ENCODE results near the gene ZNF562. TPM values are rescaled to one million over a fixed set of nuclear protein-coding genes. Genes with fewer than 3 reads are reported as not detected.

The ZNF562 gene
- total and polyA plus RNA-seq, 2 of the 4 experiments (the other 2 are of a cell fraction): 5.2 to 43.7 TPM

GRCh38 chr19:9705836-9706235 lies 30.9 kb upstream of the ZNF562 start:
- ChIA-PET CTCF (no interaction called here), POLR2A (ENCODE audit: unreplicated experiment) (no interaction called here)
- no peak for ATAC-seq (ENCODE audit: low read depth)

More at GRCh38 chr19:9705836-9706235, 30.9 kb upstream of the ZNF562 start:
- BruUV-seq (replicated peaks): no TSS peak
- Histone ChIP-seq H2BK15ac (ENCODE audit: low read depth, low read length) (no peak overlapping the region), H3K18ac (ENCODE audit: low read depth, low read length) (no peak overlapping the region), H2AK9ac (replicated peaks; ENCODE audit: low read depth, low read length, poor library complexity) (no peak overlapping the region), H4K91ac (ENCODE audit: insufficient read depth, low read depth, low read length) (no peak overlapping the region), H3K4me1 (ENCODE audit: control insufficient read depth, insufficient read depth, low read length) (no peaks in the 10 kb centered on the region), H3K4me3 (ENCODE audit: insufficient read depth, low read depth, low read length) (no peak overlapping the region), H3K4me2 (ENCODE audit: low read depth, low read length) (no peak overlapping the region), H2BK120ac (ENCODE audit: low read depth, low read length) (no peak overlapping the region), H2BK5ac (ENCODE audit: low read depth, low read length, poor library complexity, severe bottlenecking) (no peak overlapping the region), H3K27me3 (ENCODE audit: control insufficient read depth, insufficient read depth, low read length) (no peaks in the 10 kb centered on the region), H2AFZ (replicated peaks; ENCODE audit: low read length, poor library complexity) (no peak overlapping the region), H3K23ac (ENCODE audit: low read depth, low read length) (no peak overlapping the region), H3K79me1 (ENCODE audit: low read depth in 1 of 2, low read length in 2 of 2) (no peaks in the 10 kb centered on the region), H4K5ac (ENCODE audit: low read depth, low read length) (no peak overlapping the region), H3K4ac (ENCODE audit: low read depth, low read length) (no peak overlapping the region), H4K20me1 (ENCODE audit: insufficient read depth, low read length) (no peaks in the 10 kb centered on the region), H3K56ac (ENCODE audit: extremely low read depth, insufficient read depth, low read length) (no peak overlapping the region), H3K27ac (ENCODE audit: insufficient read depth, low read length) (no peak overlapping the region), H3K9me1 (ENCODE audit: insufficient read depth, low read length) (no peaks in the 10 kb centered on the region), H3K14ac (replicated peaks; ENCODE audit: low read depth, low read length) (no peak overlapping the region), H4K8ac (ENCODE audit: low read depth in 2 of 2, low read length in 2 of 2) (no peak overlapping the region), H2BK20ac (ENCODE audit: low read depth, low read length) (no peak overlapping the region), H3K36me3 (ENCODE audit: control insufficient read depth, insufficient read depth, low read length) (no peaks in the 10 kb centered on the region), H2AK5ac (ENCODE audit: low read depth, low read length) (no peak overlapping the region), H3K9me3 (ENCODE audit: control insufficient read depth, insufficient read depth, low read length) (no peaks in the 10 kb centered on the region), H3K9ac (ENCODE audit: low read depth, low read length) (no peak overlapping the region)
- intact Hi-C loops (cut with micrococcal nuclease): no loop called here
- no CpG with 5 or more reads among the region's 6 CpGs for WGBS, 2 experiments (ENCODE audit: extremely low coverage in 2 of 2, insufficient read length in 1 of 2)
- no peak for TF ChIP-seq RCOR1 (IDR thresholded peaks at IDR 0.05; ENCODE audit: insufficient replicate concordance, low read length)
- no peak for TF ChIP-seq RAD21 (IDR thresholded peaks at IDR 0.05; ENCODE audit: low read length)
- TF ChIP-seq SMC3 (IDR thresholded peaks at IDR 0.05; ENCODE audit: low read depth, low read length): no peak
- no peak for TF ChIP-seq ELK1 (IDR thresholded peaks at IDR 0.05; ENCODE audit: borderline replicate concordance, low read depth, low read length)
- no peak for TF ChIP-seq CTCF (conservative IDR thresholded peaks at IDR 0.05; ENCODE audit: low read depth, low read length)
- in situ Hi-C loops (cut with MboI; ENCODE audit: low sequenced_read_pairs): no loop called here
- no peak for DNase-seq
- dilution Hi-C loops (cut with HindIII; ENCODE audit: low sequenced_read_pairs, unreplicated experiment): no loop called here
